Measurements from ENCODE around the gene PRKCB. TPM values are rescaled to one million over a fixed set of nuclear protein-coding genes. Genes with fewer than 3 reads are reported as not detected.

Gene PRKCB
- total RNA-seq, 1 experiment from 2014 or later = 0.89 TPM

DNA sequence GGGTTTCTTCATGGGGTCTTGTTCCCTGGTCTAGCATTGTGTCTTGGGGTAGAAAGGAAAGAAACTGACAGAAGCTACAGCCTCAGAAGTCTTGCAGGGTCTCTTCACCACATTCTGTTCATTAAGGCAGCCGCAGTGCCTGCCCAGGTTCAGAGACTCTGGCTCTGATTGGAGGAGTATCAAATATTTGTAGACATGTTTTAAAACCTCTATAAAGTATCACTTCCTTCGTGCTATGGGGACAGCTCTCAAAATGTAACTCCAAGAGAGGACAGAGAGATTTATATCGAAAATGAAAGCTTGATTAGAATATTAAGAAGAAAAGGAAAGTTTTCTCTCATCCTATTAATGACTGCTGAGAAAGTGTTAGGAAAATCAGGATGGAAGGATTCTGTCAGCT lies 313.3 kb downstream of the PRKCB start:
- no TSS peak for BruUV-seq (replicated peaks)
- Histone ChIP-seq H3K4me2 (ENCODE audit: low read length) (no peak overlapping the region), H2AFZ (ENCODE audit: low read depth, low read length, poor library complexity, severe bottlenecking) (no peak overlapping the region), H3K9me3 (ENCODE audit: control insufficient read depth in 1 of 2, insufficient read depth in 1 of 2, low read depth in 1 of 2, low read length in 2 of 2) (no peaks in the 10 kb centered on the region), H3K27me3 (ENCODE audit: insufficient read depth, low read length) (peaks cover 19% of the 10 kb centered on the region), H3K27ac (ENCODE audit: low read depth, low read length) (no peak overlapping the region), H4K20me1 (ENCODE audit: insufficient read depth) (no peaks in the 10 kb centered on the region), H3K4me3 (replicated peaks in 1 of 2; ENCODE audit: low read depth in 1 of 2, low read length in 2 of 2) (no peak overlapping the region), H3K36me3 (ENCODE audit: control insufficient read depth in 1 of 2, insufficient read depth in 2 of 2, low read length in 2 of 2) (no peaks in the 10 kb centered on the region), H3K79me2 (ENCODE audit: insufficient read depth, low read length) (no peaks in the 10 kb centered on the region), H3K4me1 (ENCODE audit: control insufficient read depth in 1 of 2, insufficient read depth in 2 of 2, low read length in 2 of 2) (no peaks in the 10 kb centered on the region), H3K9ac (ENCODE audit: low read length) (no peak overlapping the region), H3K9me2 (ENCODE audit: insufficient read depth) (no peaks in the 10 kb centered on the region)
- no peak for DNase-seq (ENCODE audit: low read depth, low spot score)
- ChIA-PET CTCF (no interaction called here), RAD21 (ENCODE audit: low non-redundant PET in 1 of 2, low total read pairs in 2 of 2, uncharacterized antibody in 2 of 2, unreplicated experiment in 2 of 2) (no interaction called here), POLR2A (no interaction called here)
- intact Hi-C loops (cut with micrococcal nuclease) = no loop called here
- TF ChIP-seq, protein P1, sequence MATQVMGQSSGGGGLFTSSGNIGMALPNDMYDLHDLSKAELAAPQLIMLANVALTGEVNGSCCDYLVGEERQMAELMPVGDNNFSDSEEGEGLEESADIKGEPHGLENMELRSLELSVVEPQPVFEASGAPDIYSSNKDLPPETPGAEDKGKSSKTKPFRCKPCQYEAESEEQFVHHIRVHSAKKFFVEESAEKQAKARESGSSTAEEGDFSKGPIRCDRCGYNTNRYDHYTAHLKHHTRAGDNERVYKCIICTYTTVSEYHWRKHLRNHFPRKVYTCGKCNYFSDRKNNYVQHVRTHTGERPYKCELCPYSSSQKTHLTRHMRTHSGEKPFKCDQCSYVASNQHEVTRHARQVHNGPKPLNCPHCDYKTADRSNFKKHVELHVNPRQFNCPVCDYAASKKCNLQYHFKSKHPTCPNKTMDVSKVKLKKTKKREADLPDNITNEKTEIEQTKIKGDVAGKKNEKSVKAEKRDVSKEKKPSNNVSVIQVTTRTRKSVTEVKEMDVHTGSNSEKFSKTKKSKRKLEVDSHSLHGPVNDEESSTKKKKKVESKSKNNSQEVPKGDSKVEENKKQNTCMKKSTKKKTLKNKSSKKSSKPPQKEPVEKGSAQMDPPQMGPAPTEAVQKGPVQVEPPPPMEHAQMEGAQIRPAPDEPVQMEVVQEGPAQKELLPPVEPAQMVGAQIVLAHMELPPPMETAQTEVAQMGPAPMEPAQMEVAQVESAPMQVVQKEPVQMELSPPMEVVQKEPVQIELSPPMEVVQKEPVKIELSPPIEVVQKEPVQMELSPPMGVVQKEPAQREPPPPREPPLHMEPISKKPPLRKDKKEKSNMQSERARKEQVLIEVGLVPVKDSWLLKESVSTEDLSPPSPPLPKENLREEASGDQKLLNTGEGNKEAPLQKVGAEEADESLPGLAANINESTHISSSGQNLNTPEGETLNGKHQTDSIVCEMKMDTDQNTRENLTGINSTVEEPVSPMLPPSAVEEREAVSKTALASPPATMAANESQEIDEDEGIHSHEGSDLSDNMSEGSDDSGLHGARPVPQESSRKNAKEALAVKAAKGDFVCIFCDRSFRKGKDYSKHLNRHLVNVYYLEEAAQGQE (IDR thresholded peaks at IDR 0.05; ENCODE audit: low read depth) = no peak
- TF ChIP-seq POLR2AphosphoS5 (IDR thresholded peaks at IDR 0.05; ENCODE audit: low read depth, low read length) (no peak), TCF7L2 (IDR thresholded peaks at IDR 0.05; ENCODE audit: borderline replicate concordance, extremely low read depth, insufficient read depth, insufficient read length) (no peak), FOSL1 (IDR thresholded peaks at IDR 0.05; ENCODE audit: low read depth) (no peak), CEBPB (IDR thresholded peaks at IDR 0.05; ENCODE audit: low read depth) (no peak), ZNF274 (IDR thresholded peaks at IDR 0.05; ENCODE audit: low read depth, low read length) (no peak), SIN3A (IDR thresholded peaks at IDR 0.05; ENCODE audit: low read depth) (no peak), POLR2A (IDR thresholded peaks at IDR 0.05; ENCODE audit: borderline replicate concordance, extremely low read depth, insufficient read depth, insufficient read length) (no peak), EZH2phosphoT487 (IDR thresholded peaks at IDR 0.05; ENCODE audit: borderline replicate concordance) (no peak), RAD21 (IDR thresholded peaks at IDR 0.05; ENCODE audit: low read depth) (no peak), SRF (IDR thresholded peaks at IDR 0.05; ENCODE audit: low read depth) (no peak), YY1 (IDR thresholded peaks at IDR 0.05; ENCODE audit: extremely low read depth, insufficient replicate concordance, low read depth, low read length) (no peak), JUND (IDR thresholded peaks at IDR 0.05) (no peak), EGR1 (IDR thresholded peaks at IDR 0.05; ENCODE audit: low read depth) (no peak), CBX3 (IDR thresholded peaks at IDR 0.05; ENCODE audit: low read depth) (no peak)
- TF ChIP-seq, protein P2, sequence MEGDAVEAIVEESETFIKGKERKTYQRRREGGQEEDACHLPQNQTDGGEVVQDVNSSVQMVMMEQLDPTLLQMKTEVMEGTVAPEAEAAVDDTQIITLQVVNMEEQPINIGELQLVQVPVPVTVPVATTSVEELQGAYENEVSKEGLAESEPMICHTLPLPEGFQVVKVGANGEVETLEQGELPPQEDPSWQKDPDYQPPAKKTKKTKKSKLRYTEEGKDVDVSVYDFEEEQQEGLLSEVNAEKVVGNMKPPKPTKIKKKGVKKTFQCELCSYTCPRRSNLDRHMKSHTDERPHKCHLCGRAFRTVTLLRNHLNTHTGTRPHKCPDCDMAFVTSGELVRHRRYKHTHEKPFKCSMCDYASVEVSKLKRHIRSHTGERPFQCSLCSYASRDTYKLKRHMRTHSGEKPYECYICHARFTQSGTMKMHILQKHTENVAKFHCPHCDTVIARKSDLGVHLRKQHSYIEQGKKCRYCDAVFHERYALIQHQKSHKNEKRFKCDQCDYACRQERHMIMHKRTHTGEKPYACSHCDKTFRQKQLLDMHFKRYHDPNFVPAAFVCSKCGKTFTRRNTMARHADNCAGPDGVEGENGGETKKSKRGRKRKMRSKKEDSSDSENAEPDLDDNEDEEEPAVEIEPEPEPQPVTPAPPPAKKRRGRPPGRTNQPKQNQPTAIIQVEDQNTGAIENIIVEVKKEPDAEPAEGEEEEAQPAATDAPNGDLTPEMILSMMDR (IDR thresholded peaks at IDR 0.05 in 2 of 3, conservative IDR thresholded peaks at IDR 0.05 in 1 of 3; ENCODE audit: borderline replicate concordance in 1 of 3, insufficient read depth in 1 of 3, low read depth in 2 of 3, low read length in 2 of 3) = no peak
- TF ChIP-seq, protein P3, sequence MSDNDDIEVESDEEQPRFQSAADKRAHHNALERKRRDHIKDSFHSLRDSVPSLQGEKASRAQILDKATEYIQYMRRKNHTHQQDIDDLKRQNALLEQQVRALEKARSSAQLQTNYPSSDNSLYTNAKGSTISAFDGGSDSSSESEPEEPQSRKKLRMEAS (IDR thresholded peaks at IDR 0.05) = no peak
- TF ChIP-seq, protein P4, sequence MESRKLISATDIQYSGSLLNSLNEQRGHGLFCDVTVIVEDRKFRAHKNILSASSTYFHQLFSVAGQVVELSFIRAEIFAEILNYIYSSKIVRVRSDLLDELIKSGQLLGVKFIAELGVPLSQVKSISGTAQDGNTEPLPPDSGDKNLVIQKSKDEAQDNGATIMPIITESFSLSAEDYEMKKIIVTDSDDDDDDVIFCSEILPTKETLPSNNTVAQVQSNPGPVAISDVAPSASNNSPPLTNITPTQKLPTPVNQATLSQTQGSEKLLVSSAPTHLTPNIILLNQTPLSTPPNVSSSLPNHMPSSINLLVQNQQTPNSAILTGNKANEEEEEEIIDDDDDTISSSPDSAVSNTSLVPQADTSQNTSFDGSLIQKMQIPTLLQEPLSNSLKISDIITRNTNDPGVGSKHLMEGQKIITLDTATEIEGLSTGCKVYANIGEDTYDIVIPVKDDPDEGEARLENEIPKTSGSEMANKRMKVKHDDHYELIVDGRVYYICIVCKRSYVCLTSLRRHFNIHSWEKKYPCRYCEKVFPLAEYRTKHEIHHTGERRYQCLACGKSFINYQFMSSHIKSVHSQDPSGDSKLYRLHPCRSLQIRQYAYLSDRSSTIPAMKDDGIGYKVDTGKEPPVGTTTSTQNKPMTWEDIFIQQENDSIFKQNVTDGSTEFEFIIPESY (IDR thresholded peaks at IDR 0.05; ENCODE audit: extremely low read depth, insufficient replicate concordance, low read length) = no peak
- TF ChIP-seq, protein P5, sequence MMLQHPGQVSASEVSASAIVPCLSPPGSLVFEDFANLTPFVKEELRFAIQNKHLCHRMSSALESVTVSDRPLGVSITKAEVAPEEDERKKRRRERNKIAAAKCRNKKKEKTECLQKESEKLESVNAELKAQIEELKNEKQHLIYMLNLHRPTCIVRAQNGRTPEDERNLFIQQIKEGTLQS (IDR thresholded peaks at IDR 0.05) = no peak
- no peak for ATAC-seq

Measured in HCT116 (cell line).